Natural killer cell (primary cell): ENCODE measurements around the gene CCDC7. TPM values are rescaled to one million over a fixed set of nuclear protein-coding genes. Genes with fewer than 3 reads are reported as not detected.

ENCODE experiments used
- ATAC-seq, 3 donors: fragments of 150-1000 bp in 2 of 3; fragments of 200-7000 bp in 1 of 3; cut with Tn5 transposase; 1 replicate in 1 of 3; 2 replicates in 2 of 3; pipeline ENCODE4 v1.10.0; 2021; ENCODE audit warnings: mild to moderate bottlenecking in 2 of 3, moderate library complexity in 2 of 3
- DNase-seq, 2 donors: peaks; one replicate each; pipeline versions ENCODE4 v3.0.0 to v3.0.0-alpha.2; 2013 to 2021; ENCODE audit warnings: mixed read lengths in 1 of 2
- H3K27ac ChIP-seq: one replicate; pipeline ENCODE4 v1.5.1; 2013; ENCODE audit warnings: mild to moderate bottlenecking, low read length
- H3K27me3 ChIP-seq: one replicate; pipeline ENCODE4 v1.6.1; 2013; ENCODE audit warnings: low read length; ENCODE audit not compliant: control insufficient read depth, insufficient read depth
- H3K36me3 ChIP-seq: one replicate; pipeline ENCODE4 v1.6.1; 2013; ENCODE audit warnings: low read length; ENCODE audit not compliant: control insufficient read depth, insufficient read depth
- H3K4me1 ChIP-seq: one replicate; pipeline ENCODE4 v1.6.1; 2013; ENCODE audit warnings: low read length; ENCODE audit not compliant: control insufficient read depth, insufficient read depth
- H3K4me3 ChIP-seq: one replicate; pipeline ENCODE4 v1.5.1; 2013; ENCODE audit warnings: low read length
- H3K9me3 ChIP-seq: one replicate; pipeline ENCODE4 v1.6.1; 2013; ENCODE audit warnings: low read length; ENCODE audit not compliant: control insufficient read depth, insufficient read depth
- H3K27ac Mint-ChIP-seq, 2 donors: one replicate each; pipeline ENCODE4 v1.8.0; 2022; ENCODE audit warnings: mild to moderate bottlenecking in 2 of 2, mixed read lengths in 2 of 2, moderate library complexity in 1 of 2
- H3K27me3 Mint-ChIP-seq, 2 donors: one replicate each; pipeline ENCODE4 v1.8.0; 2022; ENCODE audit warnings: low read depth in 2 of 2, mixed read lengths in 2 of 2
- H3K36me3 Mint-ChIP-seq: one replicate; pipeline ENCODE4 v1.8.0; 2022; ENCODE audit warnings: mixed read lengths
- H3K4me1 Mint-ChIP-seq, 2 donors: one replicate each; pipeline ENCODE4 v1.8.0; 2022; ENCODE audit warnings: mixed read lengths in 2 of 2
- H3K4me3 Mint-ChIP-seq: one replicate; pipeline ENCODE4 v1.8.0; 2022; ENCODE audit warnings: mild to moderate bottlenecking, moderate library complexity, mixed read lengths
- H3K9me3 Mint-ChIP-seq, 2 donors: one replicate each; pipeline ENCODE4 v1.8.0; 2022; ENCODE audit warnings: mixed read lengths in 2 of 2
- CTCF ChIP-seq: fragments of 200-600 bp; IDR thresholded peaks from one replicate; pipeline ENCODE4 v1.8.0; 2022; ENCODE audit warnings: antibody characterized with exemption
- whole genome bisulfite sequencing: methylation state at CpG from one replicate; pipeline ENCODE4 v1.1.7; 2013; ENCODE audit warnings: missing lambda C conversion rate; ENCODE audit not compliant: insufficient coverage; 5-methylcytosine and 5-hydroxymethylcytosine counted together
- intact Hi-C: fragments of 100-400 bp; cut with micrococcal nuclease; formaldehyde crosslinking; loops from one replicate; pipeline ENCODE4 v1.14.2; 2022
- total RNA-seq, 4 donors: library from RNA; stranded (reverse); fragments of 120-200 nt in 1 of 4; gene quantifications; one replicate each; pipeline versions ENCODE4 v1.2.3 to v1.2.4, GENCODE V29; 2013 to 2022

Gene CCDC7
- total RNA-seq, 3 donors from 2014 or later (not counting 1 experiment from before 2014, with no cell fraction given) = 39.0 to 51.1 (median 42.8) TPM

GRCh38 chr10:32410569-32410968 is 35.4 kb upstream of the CCDC7 start:
- Histone ChIP-seq H3K9me3 (no peaks in the 10 kb centered on the region), H3K4me3 (no peak overlapping the region), H3K27me3 (no peaks in the 10 kb centered on the region), H3K4me1 (no peaks in the 10 kb centered on the region), H3K27ac (no peak overlapping the region), H3K36me3 (no peaks in the 10 kb centered on the region)
- WGBS = 97% methylated on average over 5 of the region's 8 CpGs
- Mint-ChIP-seq H3K27ac (no peak overlapping the region), H3K4me3 (no peak overlapping the region), H3K36me3 (no peaks in the 10 kb centered on the region), H3K4me1 (no peaks in the 10 kb centered on the region), H3K9me3 (no peaks in the 10 kb centered on the region), H3K27me3 (peaks cover 6 to 8% of the 10 kb centered on the region in 2 donors)
- no peak for TF ChIP-seq CTCF
- no peak for DNase-seq
- no peak for ATAC-seq
- intact Hi-C loops = no loop called here

- Mint-ChIP-seq H3K4me1 (no peaks in the 10 kb centered on the region), H3K36me3 (no peaks in the 10 kb centered on the region), H3K27ac (no peak overlapping the region), H3K9me3 (no peaks in the 10 kb centered on the region), H3K27me3 (peaks cover 6 to 8% of the 10 kb centered on the region in 2 donors), H3K4me3 (no peak overlapping the region)
- H3K9me3 ChIP-seq = no peaks in the 10 kb centered on the region
- no peak for ATAC-seq
- H3K27ac ChIP-seq = no peak overlapping the region
- TF ChIP-seq CTCF = no peak
- H3K4me3 ChIP-seq = no peak overlapping the region
- H3K36me3 ChIP-seq = no peaks in the 10 kb centered on the region
- no peak for DNase-seq
- no peaks in the 10 kb centered on the region for H3K4me1 ChIP-seq
- intact Hi-C loops = no loop called here
- WGBS = no CpG with 5 or more reads among the region's 2 CpGs
- no peaks in the 10 kb centered on the region for H3K27me3 ChIP-seq
Observed at GRCh38 chr10:32411797-32412498, 34.0 kb upstream of the CCDC7 start.

- intact Hi-C loops = no loop called here
- TF ChIP-seq CTCF = no peak
- Histone ChIP-seq H3K4me1 (no peaks in the 10 kb centered on the region), H3K27ac (no peak overlapping the region), H3K9me3 (no peaks in the 10 kb centered on the region), H3K27me3 (no peaks in the 10 kb centered on the region), H3K4me3 (no peak overlapping the region), H3K36me3 (no peaks in the 10 kb centered on the region)
- H3K9me3 Mint-ChIP-seq = no peaks in the 10 kb centered on the region
- H3K4me3 Mint-ChIP-seq = no peak overlapping the region
- no peaks in the 10 kb centered on the region for H3K4me1 Mint-ChIP-seq
- WGBS = 49% methylated on average over 2 of the region's 2 CpGs
- no peak overlapping the region for H3K27ac Mint-ChIP-seq
- no peak for ATAC-seq
- H3K36me3 Mint-ChIP-seq = no peaks in the 10 kb centered on the region
- DNase-seq = no peak
- H3K27me3 Mint-ChIP-seq = peaks cover 6 to 8% of the 10 kb centered on the region in 2 donors
Observed at GRCh38 chr10:32412499-32412853, 33.5 kb upstream of the CCDC7 start.

GRCh38 chr10:32413513-32413912 is 32.4 kb upstream of the CCDC7 start:
- Histone ChIP-seq H3K4me1 (no peaks in the 10 kb centered on the region), H3K27ac (no peak overlapping the region), H3K9me3 (no peaks in the 10 kb centered on the region), H3K36me3 (no peaks in the 10 kb centered on the region), H3K27me3 (no peaks in the 10 kb centered on the region), H3K4me3 (no peak overlapping the region)
- DNase-seq (peak in 1 of 2 donors; percentile 11), ATAC-seq (peak in 1 of 3 donors; percentile 15)
- peaks cover 8 to 9% of the 10 kb centered on the region in 2 donors for H3K27me3 Mint-ChIP-seq
- WGBS = 38% methylated on average over 1 of the region's 2 CpGs
- no peaks in the 10 kb centered on the region for H3K9me3 Mint-ChIP-seq
- TF ChIP-seq CTCF = no peak
- H3K4me1 Mint-ChIP-seq = no peaks in the 10 kb centered on the region
- intact Hi-C loops = no loop called here
- no peak overlapping the region for H3K27ac Mint-ChIP-seq
- no peaks in the 10 kb centered on the region for H3K36me3 Mint-ChIP-seq
- no peak overlapping the region for H3K4me3 Mint-ChIP-seq
